ENCODE results near the gene NPAT. TPM values are rescaled to one million over a fixed set of nuclear protein-coding genes. Genes with fewer than 3 reads are reported as not detected.
"Not testable (repeated sequence)": the region's sequence is repeated elsewhere in the genome, so short reads cannot be mapped to it uniquely, and the experiment has no call there.

The NPAT gene
- total RNA-seq, 1 donor from 2014 or later = 28.2 TPM

DNA sequence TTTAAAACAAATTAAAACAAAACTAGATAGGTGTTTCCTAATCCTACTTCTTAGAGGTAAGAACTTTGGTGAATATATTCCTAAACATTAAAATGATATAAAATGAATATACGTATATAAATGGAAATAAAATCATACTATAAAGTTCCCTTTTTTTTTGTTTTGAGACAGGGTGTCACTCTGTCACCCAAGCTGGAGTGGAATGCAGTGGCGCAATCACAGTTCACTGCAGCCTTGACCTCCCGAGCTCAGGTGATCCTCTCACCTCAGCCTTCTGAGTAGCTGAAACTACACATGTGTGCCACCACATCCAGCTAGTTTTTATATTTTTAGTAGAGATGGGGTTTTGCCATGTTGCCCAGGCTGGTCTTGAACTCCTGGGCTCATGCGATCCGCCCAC lies 44.9 kb downstream of the NPAT start:
- H3K4me1 Mint-ChIP-seq (ENCODE audit: low read depth) = no peaks in the 10 kb centered on the region
- H3K9me3 Mint-ChIP-seq = no peaks in the 10 kb centered on the region
- DNase-seq (ENCODE audit: low spot score) = no peak
- H3K27me3 Mint-ChIP-seq (ENCODE audit: insufficient read depth) = no peaks in the 10 kb centered on the region
- peaks cover 43% of the 10 kb centered on the region for H3K36me3 Mint-ChIP-seq (ENCODE audit: low read depth)
- no peak overlapping the region for H3K27ac Mint-ChIP-seq
- intact Hi-C loops (cut with micrococcal nuclease) = no loop called here
- H3K4me3 Mint-ChIP-seq = no peak overlapping the region

DNA sequence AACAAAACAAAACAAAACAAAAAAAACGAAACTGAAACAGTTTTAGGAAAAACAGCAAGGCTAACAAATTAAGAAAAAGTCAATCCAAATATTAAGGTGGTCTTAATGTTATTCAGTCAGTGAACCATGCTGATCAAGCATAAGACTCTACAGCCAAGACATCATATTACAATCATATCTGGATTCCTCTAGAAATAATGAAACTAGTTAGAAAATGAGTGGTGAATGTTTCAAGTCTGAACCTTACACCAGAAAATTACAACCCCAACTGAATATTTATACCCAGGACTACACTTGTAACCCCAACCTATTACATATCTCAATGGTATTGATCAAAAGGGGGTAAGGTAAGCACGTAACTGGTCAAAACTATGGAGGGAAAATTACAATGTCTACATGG lies 52.3 kb downstream of the NPAT start:
- Mint-ChIP-seq H3K4me3 (no peak overlapping the region), H3K9me3 (no peaks in the 10 kb centered on the region), H3K27me3 (ENCODE audit: insufficient read depth) (no peaks in the 10 kb centered on the region), H3K27ac (peak overlapping the region; percentile 26), H3K36me3 (ENCODE audit: low read depth) (peaks cover 50% of the 10 kb centered on the region), H3K4me1 (ENCODE audit: low read depth) (peaks cover 29% of the 10 kb centered on the region)
- no peak for DNase-seq (ENCODE audit: low spot score)
- intact Hi-C loops (cut with micrococcal nuclease) = no loop called here

DNA sequence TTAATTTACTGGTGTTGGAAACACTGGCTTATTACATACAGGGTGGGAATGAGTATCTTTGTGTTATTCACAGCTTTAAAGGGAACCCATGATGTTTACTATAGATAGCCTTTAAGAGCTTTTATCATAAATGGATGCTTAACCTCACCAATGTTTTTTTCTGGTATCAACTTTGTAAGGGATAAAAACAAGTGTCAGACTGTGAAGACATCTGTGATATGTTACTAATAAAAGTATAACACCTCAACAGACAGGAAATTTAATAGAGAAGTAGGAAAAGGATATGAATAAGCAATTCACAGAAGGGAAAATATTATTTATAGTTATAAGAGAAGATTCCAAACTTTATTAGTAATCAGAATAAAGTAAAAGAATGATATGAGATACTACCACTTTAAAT lies 54.8 kb downstream of the NPAT start:
- Mint-ChIP-seq H3K27ac (no peak overlapping the region), H3K4me1 (ENCODE audit: low read depth) (peaks cover 29% of the 10 kb centered on the region), H3K36me3 (ENCODE audit: low read depth) (peaks cover 42% of the 10 kb centered on the region), H3K4me3 (no peak overlapping the region), H3K27me3 (ENCODE audit: insufficient read depth) (no peaks in the 10 kb centered on the region), H3K9me3 (no peaks in the 10 kb centered on the region)
- intact Hi-C loops (cut with micrococcal nuclease) = no loop called here
- DNase-seq (ENCODE audit: low spot score) = no peak

- H3K9me3 Mint-ChIP-seq; DNase-seq (ENCODE audit: low spot score); H3K4me3 Mint-ChIP-seq; H3K27ac Mint-ChIP-seq; intact Hi-C loops (cut with micrococcal nuclease); H3K27me3 Mint-ChIP-seq (ENCODE audit: insufficient read depth): not testable (repeated sequence)
- H3K36me3 Mint-ChIP-seq (ENCODE audit: low read depth) = peaks cover 37% of the 10 kb centered on the region
- peaks cover 16% of the 10 kb centered on the region for H3K4me1 Mint-ChIP-seq (ENCODE audit: low read depth)
Observed at GRCh38 chr11:108162878-108163277, 59.6 kb downstream of the NPAT start.

GRCh38 chr11:108160970-108161566 lies 61.4 kb downstream of the NPAT start:
- no peaks in the 10 kb centered on the region for H3K27me3 Mint-ChIP-seq (ENCODE audit: insufficient read depth)
- H3K9me3 Mint-ChIP-seq = no peaks in the 10 kb centered on the region
- peaks cover 13% of the 10 kb centered on the region for H3K4me1 Mint-ChIP-seq (ENCODE audit: low read depth)
- intact Hi-C loops (cut with micrococcal nuclease) = no loop called here
- H3K4me3 Mint-ChIP-seq = no peak overlapping the region
- H3K36me3 Mint-ChIP-seq (ENCODE audit: low read depth) = peaks cover 27% of the 10 kb centered on the region
- no peak for DNase-seq (ENCODE audit: low spot score)
- H3K27ac Mint-ChIP-seq = peak overlapping the region; percentile 10

GRCh38 chr11:108154591-108154990 lies 67.8 kb downstream of the NPAT start:
- H3K27me3 Mint-ChIP-seq (ENCODE audit: insufficient read depth) = no peaks in the 10 kb centered on the region
- H3K36me3 Mint-ChIP-seq (ENCODE audit: low read depth) = peaks cover 29% of the 10 kb centered on the region
- H3K4me3 Mint-ChIP-seq = no peak overlapping the region
- H3K4me1 Mint-ChIP-seq (ENCODE audit: low read depth) = no peaks in the 10 kb centered on the region
- no peak for DNase-seq (ENCODE audit: low spot score)
- no peak overlapping the region for H3K27ac Mint-ChIP-seq
- H3K9me3 Mint-ChIP-seq = no peaks in the 10 kb centered on the region
- intact Hi-C loops (cut with micrococcal nuclease) = no loop called here

GRCh38 chr11:108148556-108148955 lies 73.9 kb downstream of the NPAT start:
- H3K27ac Mint-ChIP-seq = peak overlapping the region; percentile 42
- intact Hi-C loops (cut with micrococcal nuclease) = no loop called here
- H3K4me1 Mint-ChIP-seq (ENCODE audit: low read depth) = peaks cover 22% of the 10 kb centered on the region
- peaks cover 63% of the 10 kb centered on the region for H3K36me3 Mint-ChIP-seq (ENCODE audit: low read depth)
- no peak overlapping the region for H3K4me3 Mint-ChIP-seq
- no peaks in the 10 kb centered on the region for H3K27me3 Mint-ChIP-seq (ENCODE audit: insufficient read depth)
- H3K9me3 Mint-ChIP-seq = no peaks in the 10 kb centered on the region
- DNase-seq (ENCODE audit: low spot score) = no peak

- H3K36me3 Mint-ChIP-seq (ENCODE audit: low read depth) = peaks cover 70% of the 10 kb centered on the region
- no peak for DNase-seq (ENCODE audit: low spot score)
- no peaks in the 10 kb centered on the region for H3K27me3 Mint-ChIP-seq (ENCODE audit: insufficient read depth)
Observed at GRCh38 chr11:108147150-108147549, 75.3 kb downstream of the NPAT start.

GRCh38 chr11:108144615-108145014 lies 77.8 kb downstream of the NPAT start:
- H3K27me3 Mint-ChIP-seq (ENCODE audit: insufficient read depth) = no peaks in the 10 kb centered on the region

More at GRCh38 chr11:108147150-108147549, 75.3 kb downstream of the NPAT start:
- intact Hi-C loops (cut with micrococcal nuclease) = no loop called here
- no peak overlapping the region for H3K4me3 Mint-ChIP-seq
- H3K9me3 Mint-ChIP-seq = no peaks in the 10 kb centered on the region
- peaks cover 22% of the 10 kb centered on the region for H3K4me1 Mint-ChIP-seq (ENCODE audit: low read depth)
- H3K27ac Mint-ChIP-seq = no peak overlapping the region

DNA sequence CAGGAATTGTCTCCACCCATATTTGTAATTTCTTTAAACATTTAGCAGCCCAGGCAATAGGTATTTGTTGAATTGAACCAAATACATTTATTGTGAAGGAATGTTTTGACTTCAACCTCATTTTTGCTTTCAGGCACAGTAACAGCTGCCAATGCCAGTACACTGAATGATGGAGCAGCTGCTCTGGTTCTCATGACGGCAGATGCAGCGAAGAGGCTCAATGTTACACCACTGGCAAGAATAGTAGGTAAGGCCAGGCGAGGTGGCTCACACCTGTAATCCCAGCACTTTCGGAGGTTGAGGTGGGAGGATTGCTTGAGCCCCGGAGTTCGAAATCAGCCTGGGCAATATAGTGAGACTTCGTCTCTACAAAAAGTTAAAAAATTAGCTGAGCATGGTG lies 80.1 kb downstream of the NPAT start:
- DNase-seq (ENCODE audit: low spot score) = no peak
- no peak overlapping the region for H3K27ac Mint-ChIP-seq
- peaks cover 69% of the 10 kb centered on the region for H3K36me3 Mint-ChIP-seq (ENCODE audit: low read depth)
- H3K27me3 Mint-ChIP-seq (ENCODE audit: insufficient read depth) = no peaks in the 10 kb centered on the region
- intact Hi-C loops (cut with micrococcal nuclease) = no loop called here
- H3K4me1 Mint-ChIP-seq (ENCODE audit: low read depth) = peaks cover 19% of the 10 kb centered on the region
- no peaks in the 10 kb centered on the region for H3K9me3 Mint-ChIP-seq
- H3K4me3 Mint-ChIP-seq = no peak overlapping the region

More at GRCh38 chr11:108144615-108145014, 77.8 kb downstream of the NPAT start:
- intact Hi-C loops (cut with micrococcal nuclease) = no loop called here
- Mint-ChIP-seq H3K9me3 (no peaks in the 10 kb centered on the region), H3K27ac (peak overlapping the region; percentile 73), H3K4me1 (ENCODE audit: low read depth) (peaks cover 22% of the 10 kb centered on the region), H3K4me3 (no peak overlapping the region), H3K36me3 (ENCODE audit: low read depth) (peaks cover 77% of the 10 kb centered on the region)
- DNase-seq (ENCODE audit: low spot score) = no peak

GRCh38 chr11:108137212-108137611 lies 85.2 kb downstream of the NPAT start:
- Mint-ChIP-seq H3K27ac (peak overlapping the region; percentile 87), H3K36me3 (ENCODE audit: low read depth) (peaks cover 49% of the 10 kb centered on the region), H3K9me3 (no peaks in the 10 kb centered on the region), H3K27me3 (ENCODE audit: insufficient read depth) (no peaks in the 10 kb centered on the region), H3K4me3 (no peak overlapping the region), H3K4me1 (ENCODE audit: low read depth) (peaks cover 16% of the 10 kb centered on the region)
- intact Hi-C loops (cut with micrococcal nuclease) = loop anchor here (2.0 kb wide), 1 partner anchor 64 kb away; no protein-coding TSS in a partner anchor
- no peak for DNase-seq (ENCODE audit: low spot score)

- Mint-ChIP-seq H3K27me3 (ENCODE audit: insufficient read depth) (no peaks in the 10 kb centered on the region), H3K4me3 (no peak overlapping the region), H3K4me1 (ENCODE audit: low read depth) (peaks cover 16% of the 10 kb centered on the region), H3K36me3 (ENCODE audit: low read depth) (peaks cover 41% of the 10 kb centered on the region), H3K27ac (peak overlapping the region; percentile 52), H3K9me3 (no peaks in the 10 kb centered on the region)
- DNase-seq (ENCODE audit: low spot score) = no peak
- intact Hi-C loops (cut with micrococcal nuclease) = loop anchor here (1.0 to 2.0 kb wide), 3 partner anchors 15 to 86 kb away; partner anchors contain the start of genes ACAT1 and NPAT
Observed at GRCh38 chr11:108135845-108136544, 86.4 kb downstream of the NPAT start.

DNA sequence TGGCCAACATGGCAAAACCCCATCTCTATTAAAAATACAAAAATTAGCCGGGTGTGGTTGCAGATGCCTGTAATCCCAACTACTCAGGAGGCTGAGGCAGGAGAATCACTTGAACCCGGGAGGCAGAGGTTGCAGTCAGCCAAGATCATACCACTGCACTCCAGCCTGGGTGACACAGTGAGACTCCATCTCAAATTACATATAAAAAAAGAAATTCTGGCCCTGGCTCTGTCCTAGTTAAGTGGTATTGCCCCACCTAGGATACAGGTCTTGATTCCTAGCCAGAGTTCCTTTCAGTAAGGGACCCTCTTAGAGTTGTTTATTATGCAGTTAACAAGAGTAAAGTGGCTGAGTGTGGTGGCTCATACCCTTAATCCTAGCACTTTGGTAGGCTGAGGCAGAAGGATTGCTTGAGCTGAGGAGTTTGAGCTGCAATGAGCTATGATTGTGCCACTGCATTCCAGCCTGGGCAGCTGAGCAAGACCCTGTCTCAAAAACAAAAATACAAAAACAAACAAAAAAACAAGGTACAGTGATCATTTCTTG lies 89.4 kb downstream of the NPAT start:
- Mint-ChIP-seq H3K36me3 (ENCODE audit: low read depth) (peaks cover 29% of the 10 kb centered on the region), H3K4me1 (ENCODE audit: low read depth) (peaks cover 16% of the 10 kb centered on the region)
- H3K9me3 Mint-ChIP-seq; DNase-seq (ENCODE audit: low spot score); H3K27ac Mint-ChIP-seq; intact Hi-C loops (cut with micrococcal nuclease); H3K27me3 Mint-ChIP-seq (ENCODE audit: insufficient read depth); H3K4me3 Mint-ChIP-seq: not testable (repeated sequence)

Measured in activated T-helper 1 cell treated with anti-CD3 and anti-CD28 coated beads, Interleukin-12 subunit alpha, Interleukin-12 subunit beta, Interleukin-2, Interleukin-4 antibody, amounts not matched to agents 30 ng/mL and 10 ng/mL and 1 ng/mL, durations not matched to agents 14 hours and 24 hours and 36 hours (primary cell).